ENCODE results near the gene CADM2.

CADM2 gene

GRCh38 chr3:85185495-85185894, 226.7 kb downstream of the CADM2 start:
- Histone ChIP-seq H3K4me2 (ENCODE audit: low read length) (no peak overlapping the region), H3K9me3 (ENCODE audit: low read length) (no peaks in the 10 kb centered on the region), H3K27me3 (ENCODE audit: insufficient read depth, low read length) (no peaks in the 10 kb centered on the region), H2AFZ (ENCODE audit: low read length) (no peak overlapping the region), H3K79me2 (ENCODE audit: insufficient read depth, low read length) (no peaks in the 10 kb centered on the region), H3K9ac (ENCODE audit: low read length) (no peak overlapping the region), H4K20me1 (ENCODE audit: insufficient read depth, low read length) (no peaks in the 10 kb centered on the region), H3K9me2 (ENCODE audit: low read depth, low read length) (no peaks in the 10 kb centered on the region), H3K4me1 (ENCODE audit: insufficient read depth, low read length, severe bottlenecking) (no peaks in the 10 kb centered on the region), H3K36me3 (ENCODE audit: insufficient read depth, low read length) (no peaks in the 10 kb centered on the region), H3K4me3 (ENCODE audit: low read depth, low read length, poor library complexity, severe bottlenecking) (no peak overlapping the region), H3F3A (ENCODE audit: insufficient read depth, low read length) (no peaks in the 10 kb centered on the region), H3K27ac (ENCODE audit: low read depth, low read length, poor library complexity, severe bottlenecking) (no peak overlapping the region)
- TF ChIP-seq EZH2 (IDR thresholded peaks at IDR 0.05; ENCODE audit: borderline replicate concordance, low read length) (no peak), CTCF (IDR thresholded peaks at IDR 0.05; ENCODE audit: low read length) (no peak)

- no peaks in the 10 kb centered on the region for H3K4me1 ChIP-seq (ENCODE audit: insufficient read depth, low read length, severe bottlenecking)
- no peak overlapping the region for H3K4me2 ChIP-seq (ENCODE audit: low read length)
- H3K9ac ChIP-seq (ENCODE audit: low read length): no peak overlapping the region
- no peak overlapping the region for H2AFZ ChIP-seq (ENCODE audit: low read length)
- H4K20me1 ChIP-seq (ENCODE audit: insufficient read depth, low read length): no peaks in the 10 kb centered on the region
- no peaks in the 10 kb centered on the region for H3K9me2 ChIP-seq (ENCODE audit: low read depth, low read length)
- no peak overlapping the region for H3K4me3 ChIP-seq (ENCODE audit: low read depth, low read length, poor library complexity, severe bottlenecking)
- no peaks in the 10 kb centered on the region for H3K36me3 ChIP-seq (ENCODE audit: insufficient read depth, low read length)
- no peaks in the 10 kb centered on the region for H3K9me3 ChIP-seq (ENCODE audit: low read length)
- no peaks in the 10 kb centered on the region for H3K27me3 ChIP-seq (ENCODE audit: insufficient read depth, low read length)
- H3K79me2 ChIP-seq (ENCODE audit: insufficient read depth, low read length): no peaks in the 10 kb centered on the region
- no peak for TF ChIP-seq EZH2 (IDR thresholded peaks at IDR 0.05; ENCODE audit: borderline replicate concordance, low read length)
- no peak for TF ChIP-seq CTCF (IDR thresholded peaks at IDR 0.05; ENCODE audit: low read length)
- no peaks in the 10 kb centered on the region for H3F3A ChIP-seq (ENCODE audit: insufficient read depth, low read length)
- no peak overlapping the region for H3K27ac ChIP-seq (ENCODE audit: low read depth, low read length, poor library complexity, severe bottlenecking)
Measured at GRCh38 chr3:85189731-85190130, 230.9 kb downstream of the CADM2 start.

- Histone ChIP-seq H3K27me3 (ENCODE audit: insufficient read depth, low read length) (no peaks in the 10 kb centered on the region), H3F3A (ENCODE audit: insufficient read depth, low read length) (no peaks in the 10 kb centered on the region), H2AFZ (ENCODE audit: low read length) (no peak overlapping the region), H3K4me2 (ENCODE audit: low read length) (no peak overlapping the region), H3K36me3 (ENCODE audit: insufficient read depth, low read length) (no peaks in the 10 kb centered on the region), H3K9me3 (ENCODE audit: low read length) (no peaks in the 10 kb centered on the region), H3K4me3 (ENCODE audit: low read depth, low read length, poor library complexity, severe bottlenecking) (no peak overlapping the region), H3K79me2 (ENCODE audit: insufficient read depth, low read length) (no peaks in the 10 kb centered on the region), H3K9me2 (ENCODE audit: low read depth, low read length) (no peaks in the 10 kb centered on the region), H3K4me1 (ENCODE audit: insufficient read depth, low read length, severe bottlenecking) (no peaks in the 10 kb centered on the region), H3K9ac (ENCODE audit: low read length) (no peak overlapping the region), H3K27ac (ENCODE audit: low read depth, low read length, poor library complexity, severe bottlenecking) (no peak overlapping the region), H4K20me1 (ENCODE audit: insufficient read depth, low read length) (no peaks in the 10 kb centered on the region)
- no peak for TF ChIP-seq CTCF (IDR thresholded peaks at IDR 0.05; ENCODE audit: low read length)
- no peak for TF ChIP-seq EZH2 (IDR thresholded peaks at IDR 0.05; ENCODE audit: borderline replicate concordance, low read length)
Measured at GRCh38 chr3:85193565-85193964, 234.8 kb downstream of the CADM2 start.
